PC-3 (cell line): ENCODE data around the gene HOXC4.
"Not testable (repeated sequence)": the region's sequence is repeated elsewhere in the genome, so short reads cannot be mapped to it uniquely, and the experiment has no call there.

Experiments used
- EZH2 ChIP-seq: fragments of 300-600 bp; sonication (generic); IDR thresholded peaks from one replicate; pipeline ENCODE4 v1.6.1; 2017; ENCODE audit warnings: antibody characterized with exemption, mild to moderate bottlenecking, low read length; ENCODE audit not compliant: unreplicated experiment
- EZH2phosphoT487 ChIP-seq: fragments of 300-600 bp; sonication (generic); IDR thresholded peaks from 2 replicates; pipeline ENCODE4 v1.6.1; 2018; ENCODE audit warnings: mild to moderate bottlenecking, antibody characterized with exemption, low read length, borderline replicate concordance
- TF ChIP-seq, protein P1 (sequence below): fragments of 300-600 bp; sonication (generic); conservative IDR thresholded peaks from 2 replicates; pipeline ENCODE4 v1.5.1; 2017; ENCODE audit warnings: antibody characterized with exemption, low read depth, mild to moderate bottlenecking, low read length

DNA sequence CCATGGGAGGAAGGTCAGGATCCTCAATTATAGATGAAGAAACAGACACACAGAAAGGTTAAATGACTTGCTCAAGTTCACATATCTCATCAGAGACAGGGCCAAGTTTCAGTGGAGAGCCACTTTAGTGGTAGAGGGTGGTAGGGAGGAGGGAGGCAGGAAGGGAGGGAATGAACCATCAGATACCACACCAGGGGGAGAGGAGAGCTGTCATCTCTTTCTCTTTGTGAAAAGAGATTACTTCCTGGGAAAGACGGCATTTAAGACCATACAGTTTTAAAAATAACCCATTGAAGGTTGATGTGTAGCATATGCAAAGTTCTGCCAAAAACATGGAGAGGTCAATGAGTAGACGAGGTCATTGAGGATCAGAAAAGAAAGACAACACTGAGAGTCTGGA is 39.3 kb downstream of the HOXC4 start:
- TF ChIP-seq, protein P1, sequence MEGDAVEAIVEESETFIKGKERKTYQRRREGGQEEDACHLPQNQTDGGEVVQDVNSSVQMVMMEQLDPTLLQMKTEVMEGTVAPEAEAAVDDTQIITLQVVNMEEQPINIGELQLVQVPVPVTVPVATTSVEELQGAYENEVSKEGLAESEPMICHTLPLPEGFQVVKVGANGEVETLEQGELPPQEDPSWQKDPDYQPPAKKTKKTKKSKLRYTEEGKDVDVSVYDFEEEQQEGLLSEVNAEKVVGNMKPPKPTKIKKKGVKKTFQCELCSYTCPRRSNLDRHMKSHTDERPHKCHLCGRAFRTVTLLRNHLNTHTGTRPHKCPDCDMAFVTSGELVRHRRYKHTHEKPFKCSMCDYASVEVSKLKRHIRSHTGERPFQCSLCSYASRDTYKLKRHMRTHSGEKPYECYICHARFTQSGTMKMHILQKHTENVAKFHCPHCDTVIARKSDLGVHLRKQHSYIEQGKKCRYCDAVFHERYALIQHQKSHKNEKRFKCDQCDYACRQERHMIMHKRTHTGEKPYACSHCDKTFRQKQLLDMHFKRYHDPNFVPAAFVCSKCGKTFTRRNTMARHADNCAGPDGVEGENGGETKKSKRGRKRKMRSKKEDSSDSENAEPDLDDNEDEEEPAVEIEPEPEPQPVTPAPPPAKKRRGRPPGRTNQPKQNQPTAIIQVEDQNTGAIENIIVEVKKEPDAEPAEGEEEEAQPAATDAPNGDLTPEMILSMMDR: not testable (repeated sequence)
- TF ChIP-seq EZH2, EZH2phosphoT487: not testable (repeated sequence)
